Activated T-cell treated with anti-CD3 and anti-CD28 coated beads for 24 hours (primary cell): ENCODE measurements around the gene COA1.
A peak's percentile ranks its signal among the peaks of the same experiment; 100 is the strongest.
"Not testable (repeated sequence)": the region's sequence is repeated elsewhere in the genome, so short reads cannot be mapped to it uniquely, and the experiment has no call there.

Experiments
- DNase-seq: peaks from one replicate; pipeline ENCODE4 v3.0.0-alpha.2; 2020; ENCODE audit warnings: low read depth

COA1 gene

GRCh38 chr7:43729214-43729923 is at the start of gene COA1:
Gene COA1 (minus strand): TSS chr7:43729523. CDS start chr7:43648614, 80,909 bp downstream.
- DNase-seq, result peak; percentile 79

GRCh38 chr7:43778293-43779044 is 49.1 kb upstream of the COA1 start:
- DNase-seq, result not testable (repeated sequence)

- not testable (repeated sequence) for DNase-seq
Measured at GRCh38 chr7:43775255-43775654, 45.9 kb upstream of the COA1 start.

GRCh38 chr7:43773268-43773667 is 43.9 kb upstream of the COA1 start:
- not testable (repeated sequence) for DNase-seq

- DNase-seq, result no peak
Measured at GRCh38 chr7:43771573-43771972, 42.2 kb upstream of the COA1 start.

GRCh38 chr7:43771128-43771527 is 41.8 kb upstream of the COA1 start:
- DNase-seq, result no peak

GRCh38 chr7:43769791-43770465 is 40.6 kb upstream of the COA1 start:
- DNase-seq, result no peak

- no peak for DNase-seq
Measured at GRCh38 chr7:43769281-43769680, 40.0 kb upstream of the COA1 start.

GRCh38 chr7:43768887-43769272 is 39.6 kb upstream of the COA1 start:
- no peak for DNase-seq

GRCh38 chr7:43768201-43768886 is 39.0 kb upstream of the COA1 start:
- DNase-seq, result no peak

GRCh38 chr7:43767311-43767710 is 38.0 kb upstream of the COA1 start:
- DNase-seq, result no peak

GRCh38 chr7:43766564-43766963 is 37.2 kb upstream of the COA1 start:
- DNase-seq, result no peak

GRCh38 chr7:43764807-43765491 is 35.6 kb upstream of the COA1 start:
- DNase-seq, result no peak

- DNase-seq, result no peak
Measured at GRCh38 chr7:43764039-43764761, 34.9 kb upstream of the COA1 start.

GRCh38 chr7:43763183-43763582 is 33.9 kb upstream of the COA1 start:
- DNase-seq, result no peak

- DNase-seq, result no peak
Measured at GRCh38 chr7:43761938-43762692, 32.8 kb upstream of the COA1 start.

- no peak for DNase-seq
Measured at GRCh38 chr7:43761382-43761781, 32.1 kb upstream of the COA1 start.

GRCh38 chr7:43760861-43761260 is 31.5 kb upstream of the COA1 start:
- no peak for DNase-seq

- DNase-seq, result no peak
Measured at GRCh38 chr7:43758822-43759683, 29.7 kb upstream of the COA1 start.
